GM18868 (cell line): ENCODE results near the gene TPSB2.
"Not testable (repeated sequence)": the region's sequence is repeated elsewhere in the genome, so short reads cannot be mapped to it uniquely, and the experiment has no call there.

Experiments used
- ATAC-seq: cut with Tn5 transposase; IDR thresholded peaks from one replicate; pipeline ENCODE4 v1.9.1; 2021; ENCODE audit warnings: mild to moderate bottlenecking, moderate library complexity; ENCODE audit not compliant: unreplicated experiment

Gene TPSB2

DNA sequence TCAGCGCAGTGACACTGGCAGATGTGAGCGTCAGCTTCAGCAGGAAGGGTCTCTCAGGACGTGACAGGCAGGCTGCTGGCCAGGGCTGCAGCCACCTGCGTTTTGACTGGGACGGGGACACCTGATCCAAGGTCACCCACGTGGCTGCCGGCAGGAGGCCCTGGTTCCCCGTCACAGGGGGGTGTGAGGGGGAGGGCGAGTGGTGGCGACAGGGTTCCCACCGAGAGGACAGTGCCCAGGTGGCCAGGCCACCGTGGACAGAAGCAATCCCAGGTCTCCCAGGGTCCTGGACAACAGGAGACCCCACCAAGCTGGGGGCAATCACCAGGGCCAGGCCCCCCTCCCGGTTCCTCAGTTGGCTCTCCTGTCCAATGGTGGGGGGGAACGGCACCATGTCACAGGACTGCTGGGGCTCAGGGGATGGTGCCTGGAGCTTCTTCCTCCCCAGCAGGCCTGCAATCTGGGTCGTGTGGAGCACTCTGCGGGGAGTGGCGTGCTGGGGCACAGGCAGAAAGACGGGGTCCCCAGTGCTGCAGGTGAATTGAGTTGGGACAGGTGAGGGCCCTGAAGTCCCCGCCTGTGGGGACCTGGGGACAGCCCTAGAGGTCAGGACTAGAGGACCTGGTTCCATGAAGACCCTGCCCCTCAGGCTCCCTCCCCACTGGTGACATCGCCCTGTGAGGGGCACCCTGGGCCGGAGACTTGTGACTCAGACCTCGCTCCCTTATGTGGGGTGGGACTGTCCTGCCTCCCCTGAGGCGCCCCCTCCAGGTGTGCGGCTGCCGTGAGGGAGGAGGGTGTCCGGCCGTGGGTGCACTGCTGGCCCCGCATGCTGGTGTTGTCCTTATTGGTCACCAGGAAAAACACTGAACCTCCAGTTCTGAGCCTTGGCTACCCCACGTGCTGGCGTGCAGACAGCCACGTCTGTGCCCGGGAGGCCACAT is 14.2 kb upstream of the TPSB2 start:
- not testable (repeated sequence) for ATAC-seq

DNA sequence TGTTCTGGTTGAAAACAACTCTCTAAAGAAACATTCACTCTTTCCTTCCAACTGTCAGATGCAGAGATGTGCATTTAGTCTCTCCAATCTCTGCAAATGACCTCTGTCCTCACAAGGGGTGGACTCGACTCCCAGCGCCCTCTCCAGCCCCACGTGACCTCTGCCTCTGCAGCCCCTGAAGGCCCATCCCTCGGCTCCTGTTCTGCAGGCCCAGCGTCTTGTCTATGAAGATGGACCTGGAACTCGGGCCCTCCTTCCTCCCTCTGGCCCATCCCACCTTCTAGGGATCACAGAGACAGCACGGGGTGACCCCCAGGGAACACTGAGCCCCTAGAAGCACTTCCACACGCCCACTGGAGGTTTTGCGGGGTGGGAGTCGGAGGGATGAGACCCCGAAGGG is 13.4 kb upstream of the TPSB2 start:
- not testable (repeated sequence) for ATAC-seq

DNA sequence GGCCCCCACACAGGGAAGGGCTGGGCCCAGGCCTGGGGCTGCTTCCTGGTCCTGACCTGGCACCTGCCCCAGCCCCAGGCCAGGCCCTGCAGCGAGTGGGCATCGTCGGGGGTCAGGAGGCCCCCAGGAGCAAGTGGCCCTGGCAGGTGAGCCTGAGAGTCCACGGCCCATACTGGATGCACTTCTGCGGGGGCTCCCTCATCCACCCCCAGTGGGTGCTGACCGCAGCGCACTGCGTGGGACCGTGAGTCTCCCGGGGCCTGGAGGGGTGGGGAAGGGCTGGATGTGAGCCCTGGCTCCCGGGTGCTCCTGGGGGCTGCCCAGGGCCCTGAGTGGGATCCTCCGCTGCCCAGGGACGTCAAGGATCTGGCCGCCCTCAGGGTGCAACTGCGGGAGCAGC is 11.1 kb upstream of the TPSB2 start:
- ATAC-seq: not testable (repeated sequence)

DNA sequence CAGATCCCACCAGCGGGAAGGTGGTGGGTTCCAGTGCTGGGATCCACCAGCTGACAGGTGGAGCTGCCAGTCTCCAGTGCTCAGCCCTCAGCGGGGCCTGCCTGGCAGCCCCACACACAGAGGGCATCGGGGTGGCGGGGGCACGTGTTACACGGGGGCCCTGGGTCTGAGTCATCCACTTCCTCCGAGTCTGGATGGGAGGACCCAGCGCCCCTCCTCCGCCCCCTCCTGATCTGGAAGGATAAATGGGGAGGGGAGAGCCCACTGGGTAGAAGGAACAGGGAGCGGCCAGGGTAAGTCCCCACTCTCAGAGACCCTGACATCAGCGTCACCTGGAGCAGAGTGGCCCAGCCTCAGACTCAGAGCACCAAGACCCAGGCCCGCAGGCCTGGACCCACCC is 10.5 kb upstream of the TPSB2 start, which contains the start of gene TPSAB1:
Gene TPSAB1 (plus strand): TSS at position 270 of the 400 bp plus-strand sequence. CDS start 234 bp downstream, outside the sequence.
- ATAC-seq: not testable (repeated sequence)

- ATAC-seq: not testable (repeated sequence)
Measured at GRCh38 chr16:1239575-1239974, 9.6 kb upstream of the TPSB2 start.

GRCh38 chr16:1238909-1239308 is 8.9 kb upstream of the TPSB2 start:
- ATAC-seq: not testable (repeated sequence)

DNA sequence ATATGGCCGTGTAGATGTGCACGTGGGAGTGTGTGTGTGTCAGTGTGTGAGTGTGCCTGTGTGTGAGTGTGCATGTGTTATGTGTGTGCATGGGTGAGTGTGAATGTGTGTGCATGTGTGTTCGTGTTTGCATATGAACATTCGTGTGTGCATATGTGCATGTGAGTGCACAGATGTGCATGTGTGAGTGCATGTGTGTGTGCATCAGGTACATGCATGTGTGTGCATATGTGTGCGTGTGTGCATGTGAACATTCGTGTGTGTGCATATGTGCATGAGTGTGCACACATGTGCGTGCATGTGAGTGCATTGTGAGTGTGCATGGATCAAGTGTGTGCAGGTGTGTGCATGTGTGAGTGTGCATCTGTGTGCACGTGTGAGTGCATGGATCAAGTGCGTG is 8.0 kb upstream of the TPSB2 start:
- ATAC-seq: no peak

- not testable (repeated sequence) for ATAC-seq
Measured at GRCh38 chr16:1236659-1237058, 6.7 kb upstream of the TPSB2 start.

GRCh38 chr16:1232049-1232748 is 2.2 kb upstream of the TPSB2 start:
- ATAC-seq: not testable (repeated sequence)

- not testable (repeated sequence) for ATAC-seq
Measured at GRCh38 chr16:1231301-1231700, 1.3 kb upstream of the TPSB2 start.

- not testable (repeated sequence) for ATAC-seq
Measured at GRCh38 chr16:1230471-1231212, 658 bp upstream of the TPSB2 start.

GRCh38 chr16:1229476-1229875 is 508 bp downstream of the TPSB2 start:
- not testable (repeated sequence) for ATAC-seq

GRCh38 chr16:1228227-1228626 is 1.8 kb downstream of the TPSB2 start:
- not testable (repeated sequence) for ATAC-seq

DNA sequence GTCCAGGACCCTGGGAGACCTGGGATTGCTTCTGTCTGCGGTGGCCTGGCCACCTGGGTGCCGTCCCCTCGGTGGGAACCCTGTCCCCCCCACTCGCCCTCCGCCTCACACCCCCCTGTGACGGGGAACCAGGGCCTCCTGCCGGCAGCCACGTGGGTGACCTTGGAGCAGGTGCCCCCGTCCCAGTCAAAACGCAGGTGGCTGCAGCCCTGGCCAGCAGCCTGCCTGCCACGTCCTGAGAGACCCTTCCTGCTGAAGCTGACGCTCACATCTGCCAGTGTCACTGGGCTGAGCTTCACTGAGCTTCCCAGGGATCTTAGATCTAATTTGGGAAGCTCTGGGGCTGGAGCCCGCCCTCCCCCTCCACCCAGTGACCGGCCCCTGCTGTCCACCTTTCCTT is 3.3 kb downstream of the TPSB2 start:
- ATAC-seq: not testable (repeated sequence)

DNA sequence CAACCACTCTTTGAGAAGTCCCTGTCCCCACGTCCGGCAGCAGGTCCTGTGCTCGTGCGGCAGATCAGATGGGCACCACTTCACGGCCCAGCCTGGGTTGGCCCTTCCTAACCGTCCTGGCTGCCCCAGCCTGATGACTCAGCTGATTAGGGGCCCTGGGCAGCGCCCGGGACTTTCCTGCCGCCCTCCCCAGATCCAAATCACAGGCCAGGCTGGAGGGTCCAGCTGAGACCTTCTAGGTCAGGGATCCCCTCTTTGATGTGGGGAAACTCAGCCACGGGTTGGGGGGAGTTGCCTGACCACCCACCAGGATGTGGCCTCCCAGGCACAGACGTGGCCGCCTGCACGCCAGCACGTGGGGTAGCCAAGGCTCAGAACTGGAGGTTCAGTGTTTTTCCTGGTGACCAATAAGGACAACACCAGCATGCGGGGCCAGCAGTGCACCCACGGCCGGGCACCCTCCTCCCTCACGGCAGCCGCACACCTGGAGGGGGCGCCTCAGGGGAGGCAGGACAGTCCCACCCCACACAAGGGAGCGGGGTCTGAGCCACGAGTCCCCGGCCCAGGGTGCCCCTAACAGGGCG is 4.2 kb downstream of the TPSB2 start:
- not testable (repeated sequence) for ATAC-seq

GRCh38 chr16:1225051-1225451 is 4.9 kb downstream of the TPSB2 start, which contains the start of gene TPSG1:
TSS of gene TPSG1 (minus strand) at chr16:1225268. CDS start at chr16:1225252, 16 bp downstream.
- no peak for ATAC-seq

DNA sequence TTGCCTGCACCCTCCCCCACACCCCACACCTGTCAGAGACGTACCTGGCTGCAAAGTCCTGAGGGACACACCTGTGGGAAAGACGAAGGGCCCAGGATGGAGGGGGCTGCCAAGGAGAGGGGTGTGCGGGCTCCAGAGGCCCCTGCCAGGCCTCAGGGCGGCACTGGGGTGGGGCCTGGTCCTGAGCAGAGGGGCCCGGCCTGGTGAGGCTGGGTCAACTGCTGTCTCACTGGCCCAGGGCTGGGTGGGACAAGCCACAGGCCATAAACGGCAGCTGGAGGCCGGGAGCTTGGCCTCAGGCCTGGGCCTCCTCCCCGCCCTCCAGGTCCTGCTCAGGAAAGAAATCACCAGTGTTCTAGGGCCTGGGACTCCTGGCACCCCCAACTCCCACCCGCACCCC is 5.4 kb downstream of the TPSB2 start:
- ATAC-seq: no peak

DNA sequence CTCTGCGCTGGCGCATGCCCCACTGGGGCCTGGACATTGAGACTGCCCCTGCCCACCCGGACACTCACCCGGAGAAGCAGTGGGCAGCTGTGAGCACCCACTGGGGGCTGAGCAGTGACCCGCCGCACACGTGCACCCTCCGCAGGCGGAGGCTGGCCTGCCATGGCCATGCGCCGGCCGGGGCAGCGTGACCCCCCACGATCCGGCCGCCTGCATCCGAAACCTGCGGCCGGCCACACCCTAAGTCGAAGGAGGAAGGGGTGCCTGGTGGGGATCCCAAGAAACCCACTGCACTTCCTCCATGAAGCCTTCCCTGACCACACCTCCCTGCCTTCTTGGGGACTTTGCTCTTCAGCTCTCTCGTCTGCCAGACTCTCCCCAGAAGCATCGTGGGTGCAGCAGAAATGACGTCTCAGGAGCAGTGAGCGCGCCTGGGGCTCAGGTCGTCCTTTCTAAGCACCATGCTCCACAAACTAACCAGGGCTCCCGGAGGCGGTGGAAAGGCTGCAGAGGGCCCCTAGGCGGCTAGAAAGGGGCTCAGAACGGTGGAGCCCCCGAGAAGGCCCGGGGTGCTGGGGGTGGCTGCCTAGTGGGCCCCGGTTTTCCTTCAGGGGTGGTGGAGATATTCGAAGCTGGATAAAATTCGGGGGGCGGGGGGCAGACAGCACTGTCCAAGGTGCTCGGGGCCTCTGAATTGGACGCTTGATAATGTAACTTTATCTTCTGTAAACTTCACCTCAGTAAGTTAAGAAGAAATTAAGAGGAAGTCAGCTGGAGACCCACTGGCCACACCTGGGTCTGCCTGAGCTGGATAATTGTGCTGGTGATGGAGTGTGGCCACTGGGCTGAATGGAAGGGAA is 6.4 kb downstream of the TPSB2 start:
- ATAC-seq: no peak

DNA sequence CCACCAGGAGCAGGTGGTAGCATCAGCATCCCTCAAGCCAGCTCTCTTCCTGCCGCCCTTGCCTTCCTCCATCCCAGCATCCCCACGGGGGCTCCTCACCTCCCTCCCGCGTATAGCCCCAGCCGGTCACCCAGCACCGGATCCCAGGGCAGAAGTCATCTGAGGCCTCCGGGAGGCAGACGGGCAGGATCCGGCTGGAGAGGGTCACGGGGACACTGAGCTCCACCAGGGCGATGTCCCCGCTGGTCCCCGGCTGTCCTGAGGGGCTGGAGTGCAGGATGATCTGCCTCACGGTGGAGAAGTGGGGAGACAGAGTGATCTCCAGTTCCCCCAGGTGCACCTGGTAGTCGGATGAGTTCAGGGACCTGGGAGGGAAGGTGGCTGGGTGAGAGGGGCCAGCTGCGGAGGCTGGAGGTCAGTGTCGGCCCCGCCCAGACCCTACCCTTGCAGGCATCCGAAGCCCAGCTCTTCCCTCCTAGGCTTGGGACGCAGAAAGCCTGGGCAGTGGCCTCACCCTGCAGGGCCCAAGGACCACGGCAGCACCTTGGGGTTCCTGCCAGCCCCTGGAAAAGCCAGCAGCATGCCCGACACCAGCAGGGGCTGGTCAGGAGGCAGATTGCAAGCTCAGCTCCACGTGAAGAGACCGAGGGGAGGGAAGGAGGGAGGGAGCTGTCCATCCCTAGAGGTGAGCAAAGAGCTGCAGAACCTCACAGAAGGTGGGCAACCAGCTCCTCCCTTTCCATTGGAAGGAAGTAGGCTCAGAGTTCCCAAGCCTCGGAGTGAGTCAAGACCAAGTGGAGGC is 7.2 kb downstream of the TPSB2 start:
- ATAC-seq: no peak
